Hindlimb muscle (tissue), 1 donor: ENCODE results near the gene SKP2. TPM values are rescaled to one million over a fixed set of nuclear protein-coding genes. Genes with fewer than 3 reads are reported as not detected.
"Not testable (repeated sequence)": the region's sequence is repeated elsewhere in the genome, so short reads cannot be mapped to it uniquely, and the experiment has no call there.

Experiments
- DNase-seq: peaks from one replicate; pipeline ENCODE4 v3.0.0-alpha.2; 2013
- polyA plus RNA-seq: library from polyadenylated mRNA; unstranded; fragments of 120-200 nt; gene quantifications from one replicate; pipeline ENCODE4 v1.2.1, GENCODE V29; 2013; ENCODE audit not compliant: insufficient read length

SKP2 gene
- polyA plus RNA-seq, 1 donor = 57.0 TPM

DNA sequence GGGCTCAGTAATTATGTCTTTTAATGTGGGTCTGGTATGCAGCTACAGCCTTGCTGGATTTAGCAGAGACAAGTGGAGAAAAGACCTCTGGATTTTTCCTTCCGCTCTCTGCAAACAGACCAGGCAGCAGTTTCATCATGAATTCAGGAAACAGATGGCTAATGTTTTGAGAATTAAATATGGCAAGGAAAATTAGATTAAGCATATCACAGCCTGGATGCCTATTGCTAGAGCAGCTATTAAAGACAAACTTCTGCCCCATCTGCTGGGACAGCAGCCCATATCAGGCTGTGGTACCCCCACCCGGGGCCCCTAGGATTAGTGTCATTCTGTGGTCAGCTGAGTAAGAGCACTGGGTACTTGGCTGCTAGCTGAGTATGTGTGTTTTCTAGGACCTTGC is 6.2 kb downstream of the SKP2 start:
- peak; percentile 23 for DNase-seq

DNA sequence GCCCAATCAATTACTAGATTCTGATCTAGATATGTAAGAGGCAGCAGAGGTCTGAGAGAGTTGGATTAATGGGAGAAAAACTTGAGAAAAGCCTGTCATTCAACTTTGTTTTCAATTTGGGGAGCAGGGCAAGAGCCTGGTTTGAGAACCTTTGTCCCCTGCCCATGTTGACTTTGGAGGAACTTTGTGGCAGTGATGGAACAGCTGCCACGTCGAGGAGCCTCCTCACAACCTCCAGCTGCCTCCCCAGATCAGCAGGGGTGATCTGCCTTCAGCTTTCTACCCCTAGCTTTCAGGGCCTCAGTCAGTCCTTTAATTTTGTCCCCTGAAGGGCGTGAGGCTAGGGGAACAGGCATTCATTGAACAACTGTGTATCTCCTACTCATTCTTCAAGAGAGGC is 8.7 kb downstream of the SKP2 start:
- no peak for DNase-seq

DNA sequence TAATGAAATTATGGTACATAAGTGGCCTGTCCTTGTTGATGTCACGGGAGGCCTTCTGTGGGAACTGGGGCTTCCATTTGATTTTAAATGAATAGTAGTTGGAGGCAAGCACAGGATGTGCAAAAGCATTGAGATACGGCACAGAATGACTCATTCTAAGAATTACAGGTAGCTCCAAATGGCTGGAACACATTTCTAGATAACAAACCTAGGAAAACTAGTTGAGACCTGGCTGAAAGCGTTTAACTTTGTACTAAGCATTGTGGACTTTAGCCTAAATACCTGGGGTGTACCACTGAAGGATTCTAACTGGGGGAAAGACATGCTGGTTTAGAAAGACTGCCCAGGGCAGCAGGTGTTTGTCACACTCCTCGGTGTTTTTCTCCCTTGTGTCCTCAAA is 9.4 kb downstream of the SKP2 start:
- DNase-seq = no peak

DNA sequence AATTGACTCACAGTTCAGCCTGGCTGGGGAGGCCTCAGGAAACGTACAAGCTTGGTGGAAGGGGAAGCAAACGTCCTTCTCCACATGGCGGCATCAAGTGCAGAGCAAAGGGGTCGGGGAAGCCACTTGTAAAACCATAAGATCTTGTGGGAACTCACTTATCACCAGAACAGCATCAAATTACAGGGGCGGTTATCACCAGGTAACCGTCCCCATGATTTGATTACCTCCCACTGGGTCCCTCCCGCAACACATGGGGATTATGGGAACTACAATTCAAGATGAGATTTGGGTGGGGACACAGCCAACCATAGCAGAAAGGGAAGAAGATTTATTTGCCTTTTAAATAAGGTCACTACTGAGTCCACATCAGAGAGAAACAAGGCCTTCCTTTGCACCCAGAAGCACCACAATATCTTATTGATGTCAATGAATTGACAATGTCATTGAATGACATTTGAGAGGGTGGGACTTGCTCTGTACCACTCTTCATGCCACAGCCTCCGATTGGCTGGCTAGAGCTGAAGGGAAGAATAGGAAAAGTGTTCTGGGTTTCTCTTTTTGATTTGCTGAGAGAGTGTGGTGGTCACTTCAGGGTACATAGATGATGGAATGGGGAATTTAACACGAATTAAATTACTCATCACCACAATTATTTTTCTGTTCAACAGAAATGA is 11.0 kb downstream of the SKP2 start:
- no peak for DNase-seq

DNA sequence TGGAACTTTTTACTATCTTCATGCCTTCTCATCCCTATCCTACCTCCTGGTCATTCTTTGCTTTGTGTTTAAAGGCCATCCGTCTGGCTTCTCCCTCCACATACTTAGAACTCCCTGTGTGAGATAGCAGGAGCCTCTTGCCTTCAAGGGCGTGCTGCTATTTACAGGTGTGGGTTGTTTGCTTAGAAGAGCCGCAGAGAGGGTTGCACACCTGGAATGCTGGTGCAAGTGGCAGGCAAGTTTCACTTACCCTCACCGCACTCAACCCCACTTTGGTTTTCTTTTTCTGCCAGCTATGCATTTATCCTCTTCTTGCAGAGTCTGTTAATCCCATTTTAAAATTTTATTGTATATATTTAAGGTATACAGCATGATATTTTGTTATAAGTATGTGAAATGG is 12.6 kb downstream of the SKP2 start:
- DNase-seq = no peak

DNA sequence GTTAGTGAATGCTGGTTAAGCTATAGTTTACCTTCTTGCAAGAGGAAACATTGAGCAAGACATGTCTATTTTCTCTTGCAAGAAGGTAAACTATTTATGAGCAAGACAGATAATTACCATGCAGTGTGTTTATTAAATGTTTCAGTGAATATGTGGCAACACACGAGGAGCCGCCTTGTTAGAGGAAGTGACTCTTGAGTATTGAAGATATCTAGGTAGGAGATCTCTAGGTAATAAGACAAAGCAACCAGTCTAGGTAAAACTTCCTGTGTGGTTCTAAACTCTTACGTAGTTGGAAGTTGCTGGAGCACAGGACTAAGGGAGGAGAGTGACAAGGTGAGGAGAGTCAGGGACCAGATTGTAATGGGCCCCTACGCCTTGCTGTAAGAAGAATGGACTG is 16.8 kb downstream of the SKP2 start:
- no peak for DNase-seq

DNA sequence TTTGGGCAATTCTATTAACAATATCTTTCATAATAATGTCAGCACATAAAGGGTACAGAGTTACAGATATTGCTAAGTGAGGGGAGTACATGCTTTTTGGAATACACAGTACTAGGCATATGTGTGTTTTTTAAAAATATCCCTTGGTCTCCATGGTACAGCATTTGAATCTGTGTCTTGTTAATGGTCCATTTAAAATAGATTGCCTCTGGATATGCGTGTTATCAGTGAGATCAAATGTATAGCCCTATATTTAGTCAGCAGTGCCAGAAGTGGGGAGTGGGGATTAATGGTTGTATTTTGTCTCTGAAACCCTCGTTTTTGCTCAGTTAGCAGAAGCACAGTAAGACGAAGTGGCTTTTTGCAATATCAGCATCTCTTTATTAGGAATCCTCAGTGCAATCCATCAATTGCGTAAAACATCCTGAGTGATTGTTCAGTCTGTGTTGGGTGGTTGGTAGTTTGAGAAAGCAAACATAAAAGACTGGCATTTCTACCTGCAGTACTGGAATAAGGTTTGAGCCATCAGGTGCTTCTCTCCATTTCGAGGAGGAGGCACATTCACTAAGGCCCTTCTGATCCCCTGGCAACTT is 19.0 kb downstream of the SKP2 start:
- DNase-seq = no peak

DNA sequence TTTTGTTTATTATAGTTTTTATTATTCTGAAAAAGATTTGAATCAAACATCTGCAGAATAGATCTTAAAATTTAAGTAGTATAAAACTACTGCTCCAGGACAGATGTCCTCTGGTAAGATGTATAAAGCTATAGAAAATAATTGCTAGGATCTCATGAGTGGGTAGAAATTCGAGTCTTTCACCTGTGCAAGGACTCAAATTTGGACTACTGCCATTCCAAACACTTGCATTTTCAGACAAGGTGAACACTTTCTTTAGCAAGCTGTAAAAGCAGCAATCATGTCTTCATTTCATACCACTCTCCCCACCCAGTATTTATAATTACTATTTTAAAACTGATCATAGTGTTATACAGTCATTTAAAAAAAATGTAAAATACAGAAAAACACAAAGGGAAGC is 20.7 kb downstream of the SKP2 start:
- DNase-seq = no peak

DNA sequence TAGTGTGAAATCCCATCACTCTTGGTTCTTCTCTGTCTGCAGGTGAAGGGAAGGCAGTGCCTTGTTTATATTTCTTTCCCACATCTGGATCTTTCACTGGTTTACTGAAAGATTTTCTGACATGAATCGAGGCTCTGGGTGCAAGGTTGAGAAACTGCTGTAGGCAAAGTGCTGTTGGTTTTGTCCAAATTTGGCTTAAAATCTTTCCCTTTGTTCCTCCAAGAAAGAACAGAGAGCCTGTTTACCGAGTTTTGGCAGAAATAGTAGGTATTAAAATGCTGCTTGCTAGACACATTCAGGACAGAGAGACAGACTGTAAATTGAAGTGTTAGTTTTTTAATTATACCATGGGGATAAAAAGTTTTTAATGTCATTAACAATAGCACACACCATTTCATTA is 21.5 kb downstream of the SKP2 start:
- DNase-seq = no peak

DNA sequence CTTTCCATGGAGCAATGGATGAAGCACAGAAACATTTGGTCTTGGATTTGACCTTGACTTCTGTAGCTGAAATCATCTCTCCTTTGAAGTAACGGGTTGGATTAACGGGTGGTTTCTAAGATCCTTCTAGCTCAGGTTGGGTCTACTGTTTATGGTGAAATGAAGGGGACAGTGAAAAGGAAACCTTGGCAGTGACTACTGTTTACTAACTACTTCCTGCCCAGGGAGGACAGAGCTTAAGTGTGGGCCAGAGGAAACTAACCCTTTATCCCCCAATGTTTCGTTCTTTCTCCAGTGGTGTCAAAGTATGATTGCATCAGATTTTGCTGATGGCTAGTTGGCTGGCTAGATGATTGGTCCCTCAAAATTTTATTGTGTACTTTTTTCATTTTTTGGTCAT is 22.2 kb downstream of the SKP2 start:
- no peak for DNase-seq

DNA sequence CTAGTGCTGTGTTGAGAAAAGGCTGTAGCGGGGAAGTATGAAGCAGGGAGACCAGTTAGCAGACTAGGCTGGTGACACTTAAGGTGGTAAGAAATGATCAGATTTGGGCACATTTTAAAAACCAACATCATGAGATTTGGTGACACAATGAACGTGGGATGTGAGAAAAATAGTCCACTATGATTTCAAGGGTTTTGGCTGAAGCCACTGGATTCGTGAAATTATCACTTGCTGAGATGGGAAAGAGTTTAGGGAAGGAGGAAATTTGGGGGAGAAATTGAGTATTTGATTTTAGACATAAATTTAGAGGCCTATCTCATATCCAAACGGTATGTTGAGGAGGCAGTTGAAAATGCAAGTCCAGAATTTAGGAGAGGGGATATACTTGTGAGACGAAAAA is 23.1 kb downstream of the SKP2 start:
- no peak for DNase-seq

DNA sequence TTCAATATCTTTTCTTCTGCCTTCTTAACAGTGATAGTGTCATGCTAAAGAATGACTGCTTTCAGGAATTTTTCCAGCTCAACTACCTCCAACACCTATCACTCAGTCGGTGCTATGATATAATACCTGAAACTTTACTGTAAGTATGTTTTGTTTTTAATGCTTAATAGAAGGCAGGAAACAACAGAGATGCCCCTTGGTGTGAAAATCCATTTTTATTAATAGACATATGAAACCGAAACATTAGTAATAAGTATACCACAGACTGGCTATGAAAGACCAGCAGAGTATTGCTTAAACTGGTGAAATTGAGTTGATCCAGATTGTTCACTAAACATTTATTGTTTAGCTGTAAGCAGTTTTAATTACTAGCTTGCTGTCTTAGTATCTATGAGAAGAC is 25.2 kb downstream of the SKP2 start:
- no peak for DNase-seq

DNA sequence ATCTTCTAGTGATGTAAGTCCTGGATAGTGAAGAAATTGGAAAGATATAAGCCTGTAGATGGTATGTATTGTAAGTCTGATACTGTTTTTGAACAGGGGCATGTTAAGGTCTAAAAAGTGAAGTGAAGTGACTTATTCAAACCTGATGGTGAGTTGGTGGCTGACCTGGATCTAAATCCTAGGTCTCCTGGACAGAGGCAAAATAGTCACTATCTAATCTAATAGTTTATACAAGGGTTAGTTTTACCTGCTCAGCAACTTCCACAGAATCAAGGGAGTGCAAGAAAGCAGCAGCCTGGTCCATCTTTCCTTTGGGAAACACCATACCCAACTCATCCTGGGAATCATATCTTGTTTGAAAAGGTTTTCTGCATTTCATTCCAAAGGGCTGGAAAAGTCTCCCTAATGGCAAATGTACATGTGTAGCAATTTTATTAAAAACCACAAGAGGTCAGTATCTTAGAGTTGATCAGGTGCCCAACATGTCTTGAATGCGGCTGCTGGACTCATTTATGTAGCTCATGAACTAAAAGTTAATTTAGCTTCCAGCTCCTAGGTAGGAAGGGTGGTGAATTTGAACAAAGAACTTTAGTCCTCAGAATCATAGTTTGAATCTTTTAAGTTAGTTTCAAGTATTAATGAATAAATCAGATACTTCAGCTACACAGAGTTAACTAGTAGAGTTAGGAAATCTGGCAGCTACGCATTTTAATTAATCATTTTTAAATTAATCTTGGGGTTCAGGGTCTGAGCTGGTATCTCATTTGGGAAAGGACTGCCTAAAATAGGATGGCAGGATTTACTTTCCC is 26.0 kb downstream of the SKP2 start:
- no peak for DNase-seq

DNA sequence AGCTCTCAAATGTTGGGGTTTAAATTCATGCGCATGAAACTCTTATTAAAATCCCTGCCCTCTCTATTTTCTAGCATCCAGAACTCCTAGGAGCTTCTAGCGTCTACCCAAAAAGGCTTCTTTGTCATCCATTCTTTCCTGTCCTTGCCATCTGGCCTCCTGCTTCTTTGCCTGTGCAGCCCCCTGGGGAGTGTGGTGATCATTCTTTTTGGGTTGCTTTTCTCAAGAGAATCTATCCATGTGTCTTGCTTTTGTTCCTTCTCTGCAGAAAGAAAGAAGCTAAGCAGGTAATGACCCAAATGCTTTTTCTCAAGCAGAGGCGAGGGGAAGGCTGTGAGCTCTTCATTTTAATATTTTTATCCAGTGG is 26.6 kb downstream of the SKP2 start:
- DNase-seq = no peak

DNA sequence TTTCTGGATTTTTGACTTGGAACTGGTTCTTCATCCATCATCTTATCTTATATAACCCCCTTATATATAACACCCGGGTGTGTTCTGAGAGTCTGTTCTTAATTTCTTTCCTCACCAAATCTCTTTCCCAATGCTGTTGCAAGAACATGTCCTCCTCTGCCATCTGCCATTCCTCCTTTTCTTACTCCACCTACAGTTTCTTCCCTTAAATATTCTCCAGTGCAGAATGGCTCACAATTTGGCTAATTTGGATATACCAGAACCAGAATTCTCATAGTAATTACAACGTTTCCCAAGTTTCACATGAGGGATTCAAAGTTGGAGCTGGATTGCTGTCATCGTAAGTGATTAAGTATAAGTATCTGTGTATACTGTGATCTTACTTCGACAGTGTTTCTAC is 28.0 kb downstream of the SKP2 start:
- no peak for DNase-seq

DNA sequence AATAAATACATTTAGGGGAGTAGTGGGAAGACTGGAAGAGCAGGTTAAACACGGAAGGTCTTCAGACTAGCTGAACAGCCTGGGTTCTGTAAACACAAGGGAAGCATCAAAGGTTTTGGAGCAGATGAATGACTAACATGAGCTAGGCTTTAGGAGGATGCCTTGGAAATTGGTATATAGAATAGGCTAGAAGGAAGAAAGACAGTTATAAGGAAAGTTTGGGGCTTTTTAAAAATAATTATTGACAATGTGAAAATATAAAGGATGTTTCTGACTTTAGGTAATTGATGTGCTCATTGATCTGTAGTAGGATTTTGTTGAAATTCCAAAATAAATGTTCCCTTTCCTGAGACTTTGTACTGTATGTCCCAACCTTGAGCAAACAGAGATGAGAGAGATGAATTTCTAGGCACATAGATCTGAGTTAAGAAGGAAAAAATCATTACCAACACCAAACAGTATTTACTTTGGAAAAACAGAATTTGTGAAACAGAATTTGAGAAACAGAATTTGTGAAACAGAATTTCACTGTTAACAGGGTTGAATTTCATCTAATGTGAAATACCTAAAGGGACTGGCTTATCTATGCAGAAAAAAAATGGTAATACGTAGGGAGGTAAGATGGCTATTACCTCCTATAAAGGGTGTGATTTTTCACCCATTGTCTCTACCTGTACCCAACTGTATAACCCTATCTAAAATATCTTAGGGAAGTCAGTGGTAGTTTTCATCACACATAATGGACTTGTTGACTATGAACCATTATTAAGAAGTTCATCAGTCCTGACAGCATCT is 28.8 kb downstream of the SKP2 start:
- DNase-seq = no peak

DNA sequence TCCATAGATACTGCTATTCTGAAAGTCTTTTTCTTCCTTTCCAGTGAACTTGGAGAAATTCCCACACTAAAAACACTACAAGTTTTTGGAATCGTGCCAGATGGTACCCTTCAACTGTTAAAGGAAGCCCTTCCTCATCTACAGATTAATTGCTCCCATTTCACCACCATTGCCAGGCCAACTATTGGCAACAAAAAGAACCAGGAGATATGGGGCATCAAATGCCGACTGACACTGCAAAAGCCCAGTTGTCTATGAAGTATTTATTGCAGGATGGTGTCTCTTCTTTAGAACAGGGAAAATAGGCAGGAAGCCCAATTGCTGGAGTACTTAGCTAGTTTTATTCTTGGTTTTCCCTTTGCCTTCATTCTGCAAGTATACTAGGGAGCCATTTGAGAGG is 29.9 kb downstream of the SKP2 start:
- no peak for DNase-seq

DNA sequence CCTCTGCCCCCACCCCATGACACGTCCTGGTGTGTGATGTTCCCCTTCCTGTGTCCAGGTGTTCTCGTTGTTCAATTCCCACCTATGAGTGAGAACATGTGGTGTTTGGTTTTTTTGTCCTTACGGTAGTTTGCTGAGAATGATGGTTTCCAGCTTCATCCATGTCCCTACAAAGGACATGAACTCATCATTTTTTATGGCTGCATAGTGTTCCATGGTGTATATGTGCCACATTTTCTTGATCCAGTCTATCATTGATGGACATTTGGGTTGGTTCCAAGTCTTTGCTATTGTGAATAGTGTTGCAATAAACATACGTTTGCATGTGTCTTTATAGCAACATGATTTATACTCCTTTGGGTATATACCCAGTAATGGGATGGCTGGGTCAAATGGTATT is 32.5 kb downstream of the SKP2 start:
- not testable (repeated sequence) for DNase-seq

DNA sequence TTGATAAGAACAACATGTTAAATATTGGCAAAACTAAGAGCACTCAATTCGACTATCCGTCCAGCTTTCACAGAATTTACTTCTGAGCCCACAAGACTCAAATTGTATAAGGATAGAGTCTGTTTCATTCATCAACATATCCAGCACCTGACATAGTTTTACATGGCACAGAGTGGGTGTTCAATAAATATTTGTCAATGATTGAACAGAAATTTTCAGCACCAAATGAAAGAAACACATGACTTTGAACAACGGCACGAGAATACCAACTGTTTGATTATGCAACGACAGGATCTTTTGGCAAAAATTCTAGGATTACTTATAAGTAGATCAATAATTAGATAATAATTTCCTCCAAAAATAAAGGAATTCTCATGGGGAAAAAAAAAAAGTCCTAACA is 41.8 kb downstream of the SKP2 start:
- no peak for DNase-seq

DNA sequence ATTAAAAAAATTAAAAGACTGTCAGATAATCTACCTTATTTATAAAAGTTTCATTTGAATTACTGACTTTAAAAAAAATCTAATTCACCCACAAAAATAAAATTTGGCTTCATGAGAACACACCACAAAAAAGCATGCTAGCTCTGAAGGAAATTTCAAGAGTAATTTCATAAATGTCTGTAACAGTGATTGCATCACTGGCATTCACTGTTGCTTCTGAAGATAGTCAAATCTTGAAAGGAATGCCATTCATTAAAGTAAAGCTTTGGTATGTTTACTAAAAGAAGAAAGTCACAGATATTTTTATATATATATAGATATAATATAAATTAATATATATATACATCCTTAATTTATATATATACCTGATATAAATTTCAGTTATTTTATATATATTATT is 46.4 kb downstream of the SKP2 start:
- DNase-seq = no peak

DNA sequence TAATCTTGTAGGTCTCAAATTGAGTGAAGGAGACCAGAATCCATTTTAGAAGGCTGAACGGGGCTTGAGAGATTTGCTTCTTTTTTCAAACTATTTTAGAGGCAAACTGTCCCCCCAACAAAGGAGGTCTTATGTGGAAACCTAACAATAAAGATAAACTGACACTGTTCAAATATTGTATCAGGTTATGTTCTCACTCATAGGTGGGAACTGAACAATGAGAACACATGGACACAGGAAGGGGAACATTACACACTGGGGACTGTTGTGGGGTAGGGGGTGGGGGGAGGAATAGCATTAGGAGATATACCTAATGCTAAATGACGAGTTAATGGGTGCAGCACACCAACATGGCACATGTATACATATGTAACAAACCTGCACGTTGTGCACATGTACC is 46.9 kb downstream of the SKP2 start:
- not testable (repeated sequence) for DNase-seq

DNA sequence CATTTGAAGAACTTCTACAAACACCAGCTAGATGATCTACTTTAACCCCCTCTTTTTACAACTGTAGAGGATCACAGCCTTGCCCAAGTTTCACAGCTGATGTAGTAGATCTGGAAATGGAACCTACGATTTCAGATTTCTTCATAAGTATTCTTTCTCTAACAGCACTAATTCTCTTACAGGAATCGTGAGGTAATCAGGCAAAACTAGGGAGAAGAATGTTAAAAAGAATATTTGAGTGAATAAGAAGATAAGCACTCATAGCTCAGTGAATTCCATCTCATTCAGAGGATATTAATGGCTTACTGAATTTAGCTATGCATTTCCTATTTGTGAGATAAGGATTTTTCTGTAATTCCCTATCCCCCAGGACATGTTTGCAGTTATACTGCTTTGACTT is 47.7 kb downstream of the SKP2 start:
- no peak for DNase-seq

DNA sequence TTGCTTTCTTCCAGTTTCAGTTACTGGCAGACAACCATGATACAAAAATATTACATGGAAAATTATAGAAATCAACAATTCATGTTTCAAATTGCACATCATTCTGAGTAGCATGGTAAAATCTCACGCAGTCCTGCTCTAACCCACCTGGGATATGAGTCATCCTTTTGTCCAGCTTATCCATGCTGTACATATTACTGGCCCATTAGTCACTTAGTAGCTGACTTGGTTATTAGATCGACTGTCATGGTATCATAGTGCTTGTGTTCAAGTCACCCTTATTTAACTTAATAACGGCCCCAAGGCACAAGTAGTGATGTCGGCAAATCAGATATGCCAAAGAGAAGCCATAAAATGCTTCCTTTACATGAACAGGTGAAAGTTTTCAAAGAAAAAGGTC is 48.6 kb downstream of the SKP2 start:
- no peak for DNase-seq
